ENCODE measurements around the gene CTPS2.
"Not testable (repeated sequence)": the region's sequence is repeated elsewhere in the genome, so short reads cannot be mapped to it uniquely, and the experiment has no call there.

CTPS2 gene

GRCh38 chrX:16712548-16713155 is at the start of gene CTPS2:
Gene CTPS2, minus strand, starts transcription at chrX:16712669. Its CDS starts 9,767 bp downstream, at chrX:16702902.
- DNase-seq (ENCODE audit: low spot score) = peak; percentile 30

GRCh38 chrX:16761500-16761899 is 49.0 kb upstream of the CTPS2 start:
- not testable (repeated sequence) for DNase-seq (ENCODE audit: low spot score)

- no peak for DNase-seq (ENCODE audit: low spot score)
Measured at GRCh38 chrX:16756724-16757123, 44.3 kb upstream of the CTPS2 start.

GRCh38 chrX:16754019-16754418 is 41.5 kb upstream of the CTPS2 start:
- DNase-seq (ENCODE audit: low spot score) = no peak

- DNase-seq (ENCODE audit: low spot score) = no peak
Measured at GRCh38 chrX:16750136-16750535, 37.7 kb upstream of the CTPS2 start.

- DNase-seq (ENCODE audit: low spot score) = no peak
Measured at GRCh38 chrX:16748425-16748824, 36.0 kb upstream of the CTPS2 start.

- no peak for DNase-seq (ENCODE audit: low spot score)
Measured at GRCh38 chrX:16745659-16746058, 33.2 kb upstream of the CTPS2 start.

- no peak for DNase-seq (ENCODE audit: low spot score)
Measured at GRCh38 chrX:16745102-16745501, 32.6 kb upstream of the CTPS2 start.

GRCh38 chrX:16743604-16744325 is 31.3 kb upstream of the CTPS2 start:
- no peak for DNase-seq (ENCODE audit: low spot score)

GRCh38 chrX:16739574-16739973 is 27.1 kb upstream of the CTPS2 start:
- DNase-seq (ENCODE audit: low spot score) = no peak

- no peak for DNase-seq (ENCODE audit: low spot score)
Measured at GRCh38 chrX:16737024-16737423, 24.6 kb upstream of the CTPS2 start.

- no peak for DNase-seq (ENCODE audit: low spot score)
Measured at GRCh38 chrX:16733013-16733412, 20.5 kb upstream of the CTPS2 start.

- no peak for DNase-seq (ENCODE audit: low spot score)
Measured at GRCh38 chrX:16730450-16730849, 18.0 kb upstream of the CTPS2 start.

- DNase-seq (ENCODE audit: low spot score) = no peak
Measured at GRCh38 chrX:16727637-16728036, 15.2 kb upstream of the CTPS2 start.

- DNase-seq (ENCODE audit: low spot score) = not testable (repeated sequence)
Measured at GRCh38 chrX:16726347-16726988, 14.0 kb upstream of the CTPS2 start.

GRCh38 chrX:16725072-16725471 is 12.6 kb upstream of the CTPS2 start:
- no peak for DNase-seq (ENCODE audit: low spot score)

GRCh38 chrX:16722481-16722880 is 10.0 kb upstream of the CTPS2 start:
- no peak for DNase-seq (ENCODE audit: low spot score)

GRCh38 chrX:16719334-16720084 is 7.0 kb upstream of the CTPS2 start, which contains the start of gene SYAP1:
Gene SYAP1, plus strand, starts transcription at chrX:16719612. Its CDS starts 113 bp downstream, at chrX:16719725.
- peak; percentile 91 for DNase-seq (ENCODE audit: low spot score)

- no peak for DNase-seq (ENCODE audit: low spot score)
Measured at GRCh38 chrX:16718824-16719333, 6.4 kb upstream of the CTPS2 start.

- not testable (repeated sequence) for DNase-seq (ENCODE audit: low spot score)
Measured at GRCh38 chrX:16716451-16716850, 4.0 kb upstream of the CTPS2 start.

- DNase-seq (ENCODE audit: low spot score) = not testable (repeated sequence)
Measured at GRCh38 chrX:16715638-16716037, 3.2 kb upstream of the CTPS2 start.

- DNase-seq (ENCODE audit: low spot score) = no peak
Measured at GRCh38 chrX:16714504-16714903, 2.0 kb upstream of the CTPS2 start.

All from globus pallidus (tissue), 1 donor.